NCI-H1417 (cell line): ENCODE data around the gene PBX1.
"Not testable (repeated sequence)": the region's sequence is repeated elsewhere in the genome, so short reads cannot be mapped to it uniquely, and the experiment has no call there.

Experiments used
- DNase-seq, 3 experiments: peaks; one replicate each; lab custom pipeline; 2025; lab: John Stamatoyannopoulos, UW

The PBX1 gene

GRCh38 chr1:164589961-164590507, 31.1 kb downstream of the PBX1 start:
- DNase-seq: peak in 2 of 3 experiments; percentile 45 to 76

GRCh38 chr1:164590592-164590991, 31.6 kb downstream of the PBX1 start:
- DNase-seq: no peak

DNA sequence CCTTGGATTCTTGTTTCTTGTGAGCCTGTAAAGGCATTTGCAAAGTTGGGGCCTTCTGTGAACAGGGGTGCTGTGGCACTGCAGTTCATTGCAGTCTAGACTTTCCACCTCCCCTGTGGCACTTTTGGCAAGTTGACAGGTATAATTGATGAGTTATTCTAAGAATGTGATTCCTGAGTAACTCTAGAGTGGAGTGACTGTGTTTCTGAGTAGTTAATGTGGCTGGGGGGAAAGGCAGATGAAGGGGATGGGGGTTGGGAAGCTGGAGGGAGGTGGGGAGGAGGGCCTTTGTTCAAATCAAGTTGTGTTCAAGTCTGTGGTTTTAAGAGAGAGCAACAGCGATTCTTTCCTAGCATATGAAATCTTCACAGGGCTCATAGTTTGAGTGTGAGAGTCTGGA, 32.9 kb downstream of the PBX1 start:
- peak in 1 of 3 experiments; percentile 27 for DNase-seq

- no peak for DNase-seq
Measured at GRCh38 chr1:164592634-164593033, 33.6 kb downstream of the PBX1 start.

DNA sequence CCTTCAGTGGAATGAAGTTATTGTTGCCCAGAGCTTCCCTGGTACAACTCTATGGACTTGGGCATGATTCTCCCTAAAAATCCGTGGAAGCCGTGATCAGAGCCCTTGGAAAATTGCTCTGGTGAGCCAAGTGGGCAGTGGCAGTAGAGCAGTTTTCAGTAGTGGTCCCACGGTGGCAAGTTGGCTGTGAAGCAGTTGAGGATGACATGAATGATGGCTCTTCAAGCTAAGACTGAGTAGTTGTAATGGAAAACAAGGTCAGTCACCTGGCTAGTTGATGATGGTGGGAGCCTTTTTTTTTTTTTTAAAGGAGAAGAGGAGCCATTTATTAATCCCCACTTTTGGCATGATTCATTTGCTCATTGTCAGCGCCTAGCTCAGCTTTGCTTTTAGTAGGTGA, 36.2 kb downstream of the PBX1 start:
- no peak for DNase-seq

DNA sequence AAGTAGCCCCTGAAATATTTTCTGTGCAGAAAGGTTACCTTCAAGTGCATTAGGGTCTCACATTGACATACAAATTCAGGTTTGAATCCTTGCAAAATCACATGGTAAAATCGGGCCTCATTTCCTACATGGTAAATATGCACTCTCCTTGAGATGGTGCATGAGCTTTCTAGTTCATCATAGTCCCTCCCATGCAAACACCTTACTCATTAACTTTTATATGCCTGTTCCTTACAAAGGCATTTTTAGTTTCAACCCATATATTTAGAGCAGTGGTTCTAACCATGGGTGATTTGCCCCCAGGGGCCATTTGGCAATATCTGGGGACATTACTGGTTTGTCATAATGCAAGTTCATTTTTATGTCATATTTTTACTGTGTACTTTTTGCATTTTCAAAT, 37.2 kb downstream of the PBX1 start:
- no peak for DNase-seq

GRCh38 chr1:164598719-164599118, 39.7 kb downstream of the PBX1 start:
- DNase-seq: peak in 2 of 3 experiments; percentile 18 to 70

GRCh38 chr1:164599272-164599671, 40.3 kb downstream of the PBX1 start:
- DNase-seq: no peak

- no peak for DNase-seq
Measured at GRCh38 chr1:164601399-164602100, 42.6 kb downstream of the PBX1 start.

DNA sequence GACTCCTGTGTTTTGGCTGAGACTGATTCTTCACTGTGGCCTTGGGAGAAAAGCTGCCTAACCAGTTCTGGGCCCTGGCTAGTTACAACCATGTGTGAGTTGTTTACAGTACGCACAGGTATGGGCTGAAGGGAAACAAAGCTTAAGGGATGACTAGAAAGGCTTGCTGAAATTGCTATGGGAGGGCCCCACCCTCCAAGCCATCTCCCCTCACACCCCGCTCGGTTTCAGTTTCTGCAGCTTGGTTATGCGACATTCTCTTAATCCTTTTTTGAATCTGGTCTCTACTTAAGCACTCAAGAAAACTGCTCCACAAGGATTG, 43.1 kb downstream of the PBX1 start:
- DNase-seq: peak in 2 of 3 experiments; percentile 77 to 89

DNA sequence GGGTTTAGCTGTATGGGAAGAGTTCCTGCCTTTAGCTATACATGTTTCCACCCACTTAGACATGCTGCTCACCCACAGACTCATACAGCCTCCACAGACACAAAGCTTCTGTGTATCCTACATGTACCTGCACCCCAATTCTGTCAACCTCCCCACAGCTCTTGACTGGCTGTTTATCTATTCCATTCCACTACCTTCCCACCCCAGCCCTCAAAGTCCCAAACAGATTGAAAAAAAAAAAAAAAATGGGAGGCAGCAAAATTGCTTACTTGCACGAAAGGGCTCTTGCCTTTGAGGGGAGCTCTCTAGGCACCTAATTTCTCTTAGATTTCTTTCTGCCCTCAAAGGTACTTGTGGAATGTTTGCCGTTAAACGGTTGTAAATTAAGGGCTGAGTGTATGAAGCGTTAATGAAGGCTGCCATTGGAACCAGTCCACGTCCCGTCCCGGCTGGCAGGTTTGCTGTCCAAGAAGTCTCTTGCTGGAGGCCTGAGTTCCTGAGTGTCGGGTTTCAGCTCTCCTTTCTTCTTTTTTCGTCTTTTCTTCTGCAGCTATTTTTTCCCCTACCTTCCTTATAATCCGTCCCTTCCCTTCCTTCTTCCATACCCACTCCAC, 43.6 kb downstream of the PBX1 start:
- DNase-seq: peak in 2 of 3 experiments; percentile 61 to 76

DNA sequence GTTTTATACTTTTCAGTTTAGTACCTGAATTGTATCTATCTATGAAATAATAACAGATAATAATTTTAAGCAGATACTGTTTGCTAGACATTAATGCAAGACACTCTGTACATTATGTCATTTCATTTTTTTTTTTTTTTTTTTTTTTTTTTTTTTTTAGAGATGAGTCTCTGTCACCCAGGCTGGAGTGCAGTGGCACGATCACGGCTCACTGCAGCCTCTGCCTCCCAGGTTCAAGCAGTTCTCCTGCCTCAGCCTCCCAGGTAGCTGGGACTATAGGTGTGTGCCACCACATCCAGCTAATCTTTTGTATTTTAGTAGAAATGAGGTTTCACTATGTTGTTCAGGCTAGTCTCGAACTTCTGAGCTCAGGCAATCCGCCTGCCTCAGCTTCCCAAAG, 44.8 kb downstream of the PBX1 start:
- not testable (repeated sequence) for DNase-seq

GRCh38 chr1:164604541-164604940, 45.6 kb downstream of the PBX1 start:
- DNase-seq: no peak

GRCh38 chr1:164605254-164606091, 46.5 kb downstream of the PBX1 start:
- DNase-seq: peak in 2 of 3 experiments; percentile 40 to 52

GRCh38 chr1:164607351-164607750, 48.4 kb downstream of the PBX1 start:
- DNase-seq: no peak

DNA sequence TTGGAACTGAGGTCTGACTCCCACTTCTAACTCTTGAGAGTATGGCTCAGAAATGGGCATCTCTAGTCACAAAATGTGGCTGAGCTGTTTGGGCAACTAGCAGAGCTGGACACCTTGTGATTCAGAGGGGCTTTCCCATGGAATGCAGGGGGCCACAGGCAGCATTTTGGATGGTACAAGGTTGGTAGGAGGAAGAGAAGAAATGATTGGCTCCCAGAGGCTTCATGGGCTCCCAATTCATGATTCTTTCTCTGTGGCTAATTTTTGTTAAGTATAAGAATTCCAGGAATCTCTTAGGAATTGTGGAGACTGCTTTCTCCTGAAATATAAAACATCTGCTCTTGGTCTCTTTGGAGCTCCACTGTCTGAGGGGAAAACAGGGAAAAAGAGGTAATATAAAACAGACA, 49.7 kb downstream of the PBX1 start:
- DNase-seq: no peak

DNA sequence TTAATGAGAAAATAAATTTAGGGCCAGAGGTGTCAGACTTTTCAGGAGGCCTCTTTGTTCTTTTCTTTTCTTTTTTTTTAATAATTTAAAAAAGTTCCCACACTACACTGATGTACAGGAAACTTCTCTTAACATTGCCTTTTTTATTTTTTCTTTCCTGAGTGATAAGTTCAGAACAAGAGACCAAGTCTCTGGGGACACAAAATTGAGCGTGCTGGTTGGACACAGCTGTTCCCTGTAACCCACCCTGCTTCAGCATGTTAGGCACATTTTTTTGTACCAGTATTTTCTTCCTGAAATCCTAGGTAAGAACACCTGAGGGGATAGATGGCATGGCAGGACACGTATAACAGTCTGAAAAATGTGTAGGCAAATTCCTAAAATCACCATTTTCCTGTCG, 50.1 kb downstream of the PBX1 start:
- DNase-seq: no peak

DNA sequence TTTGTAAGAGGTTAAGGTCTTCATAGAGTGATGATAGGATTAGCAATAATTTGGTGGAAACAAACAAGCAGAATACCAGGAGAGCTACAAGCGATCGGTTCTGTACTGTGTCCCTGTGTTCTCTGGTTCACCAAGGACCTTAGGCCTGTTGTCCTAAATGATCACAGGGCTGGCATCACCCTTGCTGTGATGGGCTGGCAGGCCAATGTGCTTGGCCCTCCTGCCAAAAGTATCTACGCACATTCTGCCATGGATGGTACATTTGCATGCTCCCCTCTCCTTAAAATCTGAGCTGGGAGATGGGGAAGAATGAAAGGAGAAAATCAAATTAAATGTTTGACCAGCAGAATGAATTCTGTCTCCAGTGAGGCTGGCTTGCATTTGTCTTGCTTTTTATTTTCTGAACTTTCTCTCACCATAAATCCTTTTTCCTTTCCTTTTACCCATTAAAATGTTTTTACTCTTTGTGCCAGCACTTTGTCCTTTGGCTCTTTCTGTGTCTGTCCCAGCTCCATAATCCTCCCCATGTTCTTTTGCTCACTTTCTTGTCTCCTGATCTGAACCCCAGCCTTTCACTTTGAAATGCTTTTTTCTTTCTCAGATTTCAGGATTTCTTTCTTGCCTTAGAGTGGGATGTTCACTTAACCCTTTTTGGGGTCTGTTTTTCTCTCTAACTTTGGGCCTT, 51.7 kb downstream of the PBX1 start:
- DNase-seq: no peak

GRCh38 chr1:164611754-164612642, 53.0 kb downstream of the PBX1 start:
- peak; percentile 72 to 92 (median 91) for DNase-seq

- peak in 1 of 3 experiments; percentile 59 for DNase-seq
Measured at GRCh38 chr1:164613176-164613575, 54.2 kb downstream of the PBX1 start.

DNA sequence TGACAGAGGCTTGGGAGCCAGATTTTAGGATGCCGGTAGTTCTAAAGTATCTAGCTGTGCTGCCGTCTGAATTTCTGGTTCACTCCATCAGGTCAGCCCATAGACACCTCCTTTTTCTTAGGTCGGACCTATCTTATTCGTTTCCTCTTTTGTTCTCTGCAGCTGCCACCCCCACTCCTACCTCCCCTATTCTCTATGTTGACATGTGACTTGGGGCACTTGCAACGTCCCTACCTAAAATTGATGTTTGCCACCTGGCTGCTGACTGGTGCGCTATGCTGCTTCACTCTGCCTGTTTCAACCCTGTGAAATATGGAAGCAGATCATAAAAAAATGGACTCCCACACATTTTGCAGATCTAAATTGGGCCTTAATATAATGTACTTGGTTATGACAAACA, 55.3 kb downstream of the PBX1 start:
- peak in 1 of 3 experiments; percentile 52 for DNase-seq
